GM21619 (cell line): ENCODE measurements around the gene CDNF.
"Not testable (repeated sequence)": the region's sequence is repeated elsewhere in the genome, so short reads cannot be mapped to it uniquely, and the experiment has no call there.

ENCODE experiments used
- ATAC-seq: cut with Tn5 transposase; IDR thresholded peaks from one replicate; pipeline ENCODE4 v1.9.1; 2021; ENCODE audit not compliant: unreplicated experiment

The CDNF gene

DNA sequence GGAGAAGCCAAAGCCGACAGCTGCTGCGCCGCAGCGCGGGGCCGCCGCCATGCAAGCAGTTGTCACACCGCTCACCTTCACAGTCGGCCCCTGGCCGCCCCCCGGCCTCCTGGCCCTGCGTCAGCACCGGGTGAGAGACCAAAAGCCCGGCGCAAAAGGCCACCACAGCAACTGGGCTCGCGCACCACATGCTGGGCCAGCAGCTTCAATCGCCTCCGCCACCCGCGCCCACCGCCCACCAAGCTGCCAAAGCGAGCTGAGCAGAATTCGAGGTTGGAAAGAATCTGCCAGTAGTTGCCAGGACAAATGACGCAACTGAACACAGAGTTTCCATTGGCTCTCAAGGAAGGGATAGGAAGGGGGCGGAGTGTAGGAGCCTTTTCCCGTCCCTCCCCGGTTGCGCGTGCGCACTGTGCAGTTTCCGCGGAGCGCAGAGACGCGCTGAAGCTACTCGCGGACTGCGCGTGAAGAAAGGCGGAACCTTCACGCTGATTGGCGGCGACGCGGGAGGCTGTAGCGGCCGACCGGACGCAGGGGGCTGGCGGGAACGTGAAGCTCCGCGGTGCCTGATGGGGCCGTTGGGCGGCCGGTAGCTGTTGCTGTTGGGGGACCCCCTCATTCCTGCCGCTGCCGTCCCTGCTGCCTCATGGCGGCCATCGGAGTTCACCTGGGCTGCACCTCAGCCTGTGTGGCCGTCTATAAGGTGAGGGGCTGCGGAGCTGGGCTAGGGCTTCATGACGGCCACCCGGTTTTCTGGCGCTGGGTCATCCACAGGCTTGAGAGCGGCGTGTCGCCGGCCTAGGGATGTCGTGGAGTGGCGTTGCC is at the start of gene CDNF, which contains the start of the genes HSPA14 and MSANTD7:
CDNF (minus strand) TSS at position 281 of the 825 bp plus-strand sequence; CDS start at position 190, 91 bp downstream.
HSPA14 (plus strand) TSS at position 550 of the 825 bp plus-strand sequence; CDS start at position 647, 97 bp downstream.
MSANTD7 (plus strand) TSS at position 550 of the 825 bp plus-strand sequence. CDS start 3,979 bp downstream, outside the sequence.
- ATAC-seq = peak; percentile 94

DNA sequence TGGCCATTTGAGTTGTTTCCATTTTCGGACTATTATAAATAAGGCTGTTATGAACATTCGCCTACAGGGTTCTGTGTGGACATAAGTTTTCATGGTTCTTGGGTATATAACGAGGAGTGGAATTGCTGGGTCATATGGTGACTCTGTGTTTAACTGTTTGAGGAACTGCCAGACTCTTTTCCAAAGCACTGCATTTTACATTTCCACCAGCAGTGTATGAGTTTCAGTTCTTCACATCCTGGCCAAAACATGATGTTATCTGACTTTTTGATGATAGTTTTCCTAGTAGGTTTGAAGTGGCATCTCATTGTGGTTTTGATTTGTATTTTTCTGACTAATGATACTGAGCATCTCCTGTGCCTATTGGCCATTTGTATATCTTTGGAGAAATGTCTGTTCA is 46.2 kb upstream of the CDNF start:
- ATAC-seq = no peak

DNA sequence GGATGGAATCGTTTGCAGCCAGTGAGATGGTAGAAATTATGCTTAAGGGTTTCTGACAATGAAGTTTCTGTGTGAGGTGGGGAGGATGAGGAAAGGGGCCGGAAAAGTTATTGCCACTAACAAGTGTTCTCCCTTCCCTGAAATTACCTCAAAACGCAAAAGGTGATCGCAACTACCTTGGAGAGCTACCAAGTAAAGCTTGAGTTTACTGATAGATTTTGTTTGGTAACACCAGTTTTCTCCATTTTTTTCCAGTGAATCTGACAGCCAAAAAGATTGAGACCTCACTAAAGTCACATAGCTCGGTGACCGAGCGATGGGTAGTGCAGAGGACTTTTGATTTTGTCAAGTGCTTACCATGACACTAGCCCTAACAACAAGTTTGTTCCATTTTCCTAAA is 42.4 kb upstream of the CDNF start:
- no peak for ATAC-seq

DNA sequence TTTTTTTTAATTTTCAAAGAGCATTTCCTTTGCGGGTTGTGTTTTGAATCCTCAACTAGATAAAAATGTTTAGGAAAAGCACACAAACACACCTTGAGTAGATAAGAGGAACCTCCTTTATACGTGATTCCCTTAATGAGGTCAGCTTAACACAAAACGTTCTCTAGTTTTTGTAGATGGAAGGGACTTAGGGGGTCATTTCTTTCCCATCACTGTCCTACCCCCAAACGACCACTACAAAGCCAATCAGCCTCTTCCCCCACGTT is 42.0 kb upstream of the CDNF start:
- ATAC-seq = no peak

DNA sequence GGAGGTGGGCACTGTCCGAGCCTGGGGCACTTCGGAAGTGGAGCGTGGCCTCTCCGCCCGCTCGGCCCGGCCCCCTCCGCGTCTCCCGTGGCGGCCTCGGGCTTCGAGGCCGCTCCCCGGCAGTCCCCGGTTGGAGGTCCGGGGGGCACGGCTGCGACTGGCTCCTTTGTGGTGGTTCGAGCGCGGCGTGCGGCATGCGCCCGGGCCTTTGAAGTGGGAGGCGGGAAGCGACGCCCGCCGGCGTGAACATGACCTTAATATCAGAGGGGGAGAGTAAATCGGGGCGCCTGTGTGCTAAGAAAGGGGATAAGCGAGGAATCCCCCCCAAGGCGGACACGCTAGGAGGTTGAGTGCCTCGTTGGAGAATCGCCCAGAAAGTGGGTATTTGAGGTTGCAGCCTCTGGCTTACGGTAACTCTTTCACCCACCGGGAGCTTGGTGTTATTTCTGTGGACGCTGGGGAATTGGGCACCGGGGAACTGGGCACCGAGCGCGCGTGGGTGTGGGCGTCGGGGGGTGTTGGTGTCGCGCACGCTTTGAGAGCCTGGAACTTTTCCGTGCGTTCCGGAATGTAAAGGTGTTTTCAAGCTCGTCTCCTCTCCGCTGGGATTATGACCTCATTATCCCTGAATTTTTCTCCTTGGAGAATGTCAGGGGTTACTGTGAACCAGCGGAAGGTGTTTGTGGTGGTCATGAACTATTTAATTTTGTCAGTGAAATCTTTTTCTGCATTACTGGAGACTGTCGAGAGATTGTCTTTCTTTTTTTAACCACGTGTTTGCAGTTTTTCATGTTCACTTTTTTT is 41.5 kb upstream of the CDNF start:
- ATAC-seq = peak; percentile 24

DNA sequence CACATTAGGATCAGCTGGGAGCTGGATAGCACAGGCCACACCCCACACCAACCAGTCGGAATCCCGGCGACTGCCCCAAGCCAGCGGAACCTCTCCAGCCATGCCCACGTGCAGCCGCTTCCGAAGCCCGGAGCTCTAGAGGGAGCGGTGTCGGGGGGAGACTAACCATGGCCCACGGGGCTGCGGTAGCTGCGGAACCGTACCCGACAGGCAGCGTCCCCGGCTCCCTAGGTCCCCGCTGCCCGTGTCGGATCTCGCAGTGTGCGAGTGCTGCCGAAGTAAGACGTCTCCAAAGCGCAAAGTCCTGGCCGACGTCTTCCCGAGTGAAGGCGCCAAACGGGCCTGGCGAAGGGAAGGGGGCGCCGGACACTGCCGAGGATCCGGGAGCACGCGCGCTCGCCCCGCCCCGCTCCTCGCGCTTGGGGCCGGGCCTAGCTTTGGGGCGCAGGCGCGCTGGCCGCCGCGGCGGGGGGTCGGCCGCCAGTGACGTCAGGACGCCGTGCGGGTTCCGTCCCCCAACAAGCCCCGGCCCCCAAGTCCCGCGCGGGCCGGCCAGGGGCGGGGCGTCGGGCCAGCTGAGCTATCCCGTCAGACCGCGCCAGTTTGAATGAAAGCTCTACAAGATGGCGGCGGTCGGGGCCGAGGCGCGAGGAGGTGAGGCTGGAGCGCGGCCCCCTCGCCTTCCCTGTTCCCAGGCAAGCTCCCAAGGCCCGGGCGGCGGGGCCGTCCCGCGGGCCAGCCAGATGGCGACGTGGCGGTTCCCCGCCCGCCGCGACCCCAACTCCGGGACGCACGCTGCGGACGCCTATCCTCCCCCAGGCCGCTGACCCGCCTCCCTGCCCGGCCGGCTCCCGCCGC is 40.7 kb upstream of the CDNF start, which contains the start of gene SUV39H2:
SUV39H2 (plus strand) TSS at position 601 of the 858 bp plus-strand sequence; CDS start at position 624, 23 bp downstream.
- ATAC-seq = peak; percentile 88

DNA sequence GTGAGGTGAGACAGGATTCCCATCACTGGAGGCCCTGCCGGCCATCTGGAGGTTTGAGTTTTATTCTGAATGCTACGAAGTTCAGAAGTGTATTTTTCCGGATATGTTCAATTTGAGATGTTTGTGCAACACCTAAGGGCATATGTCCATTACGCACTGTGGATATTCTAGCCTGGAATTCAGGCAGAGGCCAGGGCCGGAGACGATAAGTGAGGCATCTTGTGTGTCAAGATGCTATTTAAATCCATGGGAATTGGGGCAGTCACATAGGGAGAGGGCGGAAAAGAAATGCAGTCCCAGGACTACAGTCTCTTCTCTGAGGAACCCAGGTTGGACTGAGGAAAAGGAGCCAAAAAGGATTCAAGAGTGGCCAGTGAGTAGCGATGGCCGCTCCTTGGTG is 38.9 kb upstream of the CDNF start:
- ATAC-seq = no peak

DNA sequence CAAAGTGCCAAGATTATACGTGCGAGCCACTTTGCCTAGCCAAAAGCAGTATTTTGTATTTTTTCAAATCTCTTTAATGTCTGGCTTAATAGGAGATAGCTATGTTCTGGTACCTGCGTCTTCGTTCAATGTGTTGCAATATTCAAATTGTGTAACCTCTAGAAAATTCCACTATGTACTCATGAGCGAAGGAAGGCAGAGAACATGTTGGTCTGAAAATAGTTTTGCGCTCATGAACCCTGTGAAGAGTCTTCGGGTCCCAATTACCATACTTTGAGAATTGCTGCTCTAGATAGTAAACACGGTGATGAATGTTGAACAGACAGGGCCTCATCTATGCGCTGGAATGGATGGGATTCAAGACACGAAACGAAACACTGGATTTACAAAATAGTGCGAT is 38.1 kb upstream of the CDNF start:
- ATAC-seq = no peak

DNA sequence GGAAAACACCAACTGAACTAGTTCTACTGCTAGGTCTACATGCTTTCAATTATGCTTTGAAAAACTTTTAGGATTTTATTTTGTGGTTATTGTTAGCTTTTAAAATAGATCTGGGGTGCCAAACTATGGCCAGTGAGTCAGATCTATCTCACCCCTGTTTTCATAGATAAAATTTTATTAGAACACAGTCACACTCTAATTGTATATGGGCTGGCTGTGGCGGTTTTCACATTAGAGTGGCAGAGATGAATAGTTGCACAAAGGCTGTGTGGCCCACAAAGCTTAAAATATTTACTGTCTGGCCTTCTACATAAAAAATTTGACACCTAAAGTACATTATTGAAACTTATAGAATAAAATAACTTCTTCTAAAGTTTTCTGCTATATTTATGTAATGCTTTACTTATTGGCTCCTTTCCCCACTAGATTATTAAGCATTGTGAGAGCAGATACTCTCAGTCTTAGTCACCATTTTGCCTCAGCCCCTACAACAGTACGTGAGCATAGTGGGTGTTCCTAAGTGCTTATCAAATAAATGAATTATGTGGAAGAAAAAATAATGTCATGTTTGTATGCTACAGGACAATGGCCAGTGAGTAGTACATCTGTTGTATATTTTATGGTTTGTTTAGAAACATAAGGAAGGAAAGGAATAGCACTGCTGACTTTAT is 35.4 kb upstream of the CDNF start:
- ATAC-seq = peak; percentile 59

DNA sequence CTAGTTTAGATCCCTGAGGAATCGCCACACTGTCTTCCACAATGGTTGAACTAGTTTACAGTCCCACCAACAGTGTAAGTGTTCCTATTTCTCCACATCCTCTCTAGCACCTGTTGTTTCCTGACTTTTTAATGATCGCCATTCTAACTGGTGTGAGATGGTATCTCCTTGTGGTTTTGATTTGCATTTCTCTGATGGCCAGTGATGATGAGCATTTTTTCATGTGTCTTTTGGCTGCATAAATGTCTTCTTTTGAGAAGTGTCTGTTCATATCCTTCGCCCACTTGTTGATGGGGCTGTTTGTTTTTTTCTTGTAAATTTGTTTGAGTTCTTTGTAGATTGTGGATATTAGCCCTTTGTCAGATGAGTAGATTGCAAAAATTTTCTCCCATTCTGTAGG is 27.0 kb upstream of the CDNF start:
- not testable (repeated sequence) for ATAC-seq

DNA sequence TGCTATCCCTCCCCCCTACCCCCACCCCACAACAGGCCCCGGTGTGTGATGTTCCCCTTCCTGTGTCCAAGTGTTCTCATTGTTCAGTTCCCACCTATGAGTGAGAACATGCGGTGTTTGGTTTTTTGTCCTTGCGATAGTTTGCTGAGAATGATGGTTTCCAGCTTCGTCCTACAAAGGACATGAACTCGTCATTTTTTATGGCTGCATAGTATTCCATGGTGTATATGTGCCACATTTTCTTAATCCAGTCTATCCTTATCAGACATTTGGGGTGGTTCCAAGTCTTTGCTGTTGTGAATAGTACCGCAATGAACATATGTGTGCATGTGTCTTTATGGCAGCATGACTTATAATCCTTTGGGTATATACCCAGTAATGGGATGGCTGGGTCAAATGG is 26.6 kb upstream of the CDNF start:
- ATAC-seq = not testable (repeated sequence)

DNA sequence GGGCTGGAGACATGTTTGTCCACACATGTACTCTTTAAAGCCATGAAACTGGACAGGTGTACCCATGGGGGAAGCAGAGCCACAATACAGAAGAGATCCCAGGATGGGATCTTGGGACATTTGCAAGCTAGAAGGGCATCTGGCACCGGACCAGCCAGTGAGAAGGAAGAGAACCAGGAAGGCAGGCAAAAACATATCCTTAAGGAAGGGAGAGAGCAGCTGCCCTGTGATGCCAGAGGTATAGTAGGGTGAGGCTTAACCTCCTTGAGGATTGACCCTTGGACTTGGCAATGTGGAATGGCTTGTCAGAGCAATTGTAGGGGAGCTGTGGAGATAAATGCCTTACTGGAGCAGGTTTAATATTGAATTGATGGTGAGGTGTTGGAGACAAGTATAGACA is 23.0 kb upstream of the CDNF start:
- ATAC-seq = no peak

DNA sequence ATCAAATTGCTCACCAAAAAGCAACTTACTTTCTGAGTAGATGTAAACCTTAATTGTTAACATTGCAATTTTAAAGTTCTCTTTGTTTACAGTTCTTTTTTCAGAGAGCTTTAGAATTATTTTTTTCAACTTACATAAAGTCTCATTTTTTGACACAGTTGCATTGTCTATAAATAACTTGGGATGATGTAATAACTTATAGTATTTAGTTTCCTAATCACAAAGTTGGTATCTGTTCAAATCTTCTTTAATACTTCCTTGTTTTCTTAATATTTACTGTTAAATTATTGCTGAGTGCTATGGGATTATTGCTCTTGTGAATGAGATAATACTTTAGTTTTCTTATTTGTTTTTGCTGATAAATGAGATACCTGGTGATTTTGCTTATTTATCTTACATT is 21.9 kb upstream of the CDNF start:
- ATAC-seq = no peak

DNA sequence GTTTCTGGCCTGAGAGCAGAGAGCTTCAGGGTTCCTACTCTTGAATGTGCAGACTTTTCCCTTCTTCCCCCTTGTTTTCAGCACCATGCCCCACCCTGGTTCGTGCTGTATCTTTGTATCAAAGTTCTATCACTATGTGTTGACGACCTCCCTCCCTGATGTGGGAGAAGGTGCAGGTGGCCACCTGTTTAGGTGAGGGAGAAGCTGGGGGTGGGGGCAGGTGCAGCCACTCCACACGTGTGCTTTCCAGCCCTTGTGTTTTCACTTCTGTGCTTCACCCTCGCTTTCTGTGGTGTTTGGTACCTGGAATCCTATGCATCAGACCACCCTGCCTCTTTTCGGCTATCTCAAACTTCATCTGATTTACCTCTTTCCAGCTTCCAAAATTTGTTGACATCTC is 21.2 kb upstream of the CDNF start:
- no peak for ATAC-seq

DNA sequence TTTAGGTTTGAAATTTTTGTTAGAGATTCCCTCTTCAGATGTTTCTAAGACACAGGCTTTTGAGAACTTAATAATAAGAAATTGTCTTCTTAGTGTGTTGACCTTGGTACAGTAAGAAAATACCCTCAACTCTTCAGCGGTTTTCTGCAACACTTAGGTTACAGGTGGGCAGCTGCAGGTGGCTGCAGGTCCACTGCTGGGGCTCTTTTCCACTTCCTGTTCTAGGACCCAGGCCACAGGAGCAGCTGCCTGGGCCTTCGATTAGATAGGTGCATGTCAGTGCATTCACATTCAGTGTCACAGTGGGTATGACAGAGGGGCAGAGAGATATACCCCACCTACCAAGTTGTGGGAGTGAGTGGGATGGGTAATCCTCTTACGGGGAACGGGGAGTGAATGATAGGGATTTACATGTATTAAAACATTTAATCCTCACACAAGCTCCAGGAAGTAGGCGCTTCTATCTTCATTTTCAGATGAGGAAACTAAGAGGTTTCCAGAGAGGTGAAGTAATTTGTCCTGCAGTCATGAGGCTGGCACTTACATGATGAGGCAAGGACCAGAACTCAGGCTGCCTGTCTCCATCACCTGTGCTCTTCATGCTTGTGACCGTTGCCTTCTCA is 20.6 kb upstream of the CDNF start:
- ATAC-seq = no peak

DNA sequence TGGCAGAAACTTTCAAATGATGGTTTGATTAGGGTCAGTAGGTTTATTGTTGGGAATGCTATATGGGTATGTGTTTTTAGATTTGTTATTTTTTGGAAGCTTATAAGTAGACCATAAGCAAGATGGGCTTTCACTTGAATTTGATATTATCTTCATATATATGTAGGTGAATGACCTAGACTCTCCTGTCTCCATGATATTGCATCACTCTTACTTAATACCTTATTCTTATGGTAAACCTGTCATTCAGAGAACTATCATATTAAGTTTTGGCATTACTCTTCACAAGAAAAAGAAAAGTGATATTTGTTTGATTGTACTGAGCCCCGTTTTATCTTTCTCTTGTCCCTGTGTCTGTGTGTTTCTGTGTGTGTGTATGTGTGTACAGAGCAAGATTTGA is 17.6 kb upstream of the CDNF start:
- ATAC-seq = no peak

DNA sequence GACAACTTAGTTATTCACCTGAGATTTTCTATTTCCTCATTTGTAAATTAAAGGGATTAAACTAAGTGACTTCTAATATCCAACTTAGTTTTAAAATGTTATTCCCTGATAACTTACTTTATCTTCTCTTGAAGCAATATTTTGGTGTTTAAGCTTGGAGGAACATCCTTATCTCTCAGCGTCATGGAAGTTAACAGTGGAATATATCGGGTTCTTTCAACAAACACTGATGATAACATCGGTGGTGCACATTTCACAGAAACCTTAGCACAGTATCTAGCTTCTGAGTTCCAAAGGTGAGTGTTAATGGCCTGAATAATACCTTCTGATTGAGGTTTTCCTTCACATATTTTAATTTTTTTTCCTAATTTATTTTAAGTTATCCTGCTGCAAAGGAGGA is 14.4 kb upstream of the CDNF start:
- ATAC-seq = no peak

DNA sequence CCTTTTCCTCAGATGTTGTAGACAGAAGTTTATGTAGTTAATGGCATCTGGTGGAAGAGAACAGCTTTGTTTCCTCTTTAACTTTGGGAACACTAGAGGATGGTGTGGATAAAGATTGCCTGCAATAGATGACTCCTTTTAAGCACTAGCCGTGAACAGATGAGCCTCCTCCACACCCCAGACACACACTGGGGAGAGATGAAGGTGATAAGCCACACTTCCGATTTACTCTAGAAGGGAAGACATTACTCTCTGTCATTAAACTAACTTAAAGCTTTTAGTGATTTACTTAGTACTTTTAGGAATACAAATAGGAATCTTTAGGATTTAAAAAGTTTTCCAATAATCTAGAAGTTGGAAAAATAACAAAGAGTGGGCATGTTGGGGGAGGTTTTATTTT is 7.1 kb upstream of the CDNF start:
- no peak for ATAC-seq

DNA sequence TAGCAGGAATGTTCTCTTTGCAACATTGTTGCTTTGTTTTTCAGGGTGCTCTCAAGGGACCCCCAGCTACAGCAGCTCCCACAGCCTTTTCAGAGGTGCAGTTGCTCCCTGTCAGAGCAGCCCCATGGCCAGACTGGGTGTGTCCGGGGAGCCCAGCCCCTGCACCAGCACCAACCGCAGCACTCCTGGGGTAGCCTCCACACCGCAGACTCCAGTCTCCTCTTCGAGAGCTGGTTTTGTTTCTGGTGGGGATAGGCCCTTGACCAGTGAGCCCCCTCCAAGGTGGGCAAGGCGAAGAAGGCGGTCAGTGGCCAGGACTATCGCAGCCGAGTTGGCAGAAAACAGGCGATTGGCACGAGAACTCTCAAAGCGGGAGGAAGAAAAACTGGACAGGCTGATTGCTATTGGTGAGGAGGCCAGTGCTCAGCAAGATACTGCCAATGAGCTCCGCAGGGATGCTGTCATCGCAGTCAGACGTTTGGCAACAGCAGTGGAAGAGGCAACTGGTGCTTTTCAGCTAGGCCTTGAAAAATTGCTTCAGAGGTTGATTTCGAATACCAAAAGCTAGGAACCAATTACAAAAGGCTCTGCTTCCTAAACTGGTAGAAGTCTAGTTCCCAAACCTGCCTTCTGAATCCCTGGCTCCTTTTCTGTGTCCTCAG is 5.6 kb upstream of the CDNF start:
- no peak for ATAC-seq

DNA sequence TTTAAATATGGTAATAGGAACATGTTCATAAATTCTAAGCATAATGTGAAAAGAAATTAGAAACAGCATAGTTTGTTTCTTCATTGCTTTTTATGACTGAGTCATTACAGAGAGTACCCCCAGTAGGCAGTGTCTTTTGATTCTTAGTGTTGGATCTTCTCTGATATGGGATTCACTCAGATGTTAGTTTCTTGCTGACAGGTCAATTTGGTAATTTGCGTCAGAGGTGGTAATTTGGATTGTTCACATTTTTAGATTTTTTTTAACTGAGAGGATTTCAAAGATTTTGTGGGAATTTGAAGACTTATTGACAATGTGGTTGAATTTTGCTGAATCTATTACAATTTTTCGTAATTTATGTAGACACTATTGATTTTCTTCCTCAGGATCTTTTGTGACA is 2.3 kb upstream of the CDNF start:
- ATAC-seq = no peak
